CD4-positive, alpha-beta T cell (primary cell): ENCODE data around the gene WNK3. TPM values are rescaled to one million over a fixed set of nuclear protein-coding genes. Genes with fewer than 3 reads are reported as not detected.

ENCODE experiments used
- ATAC-seq: fragments of 200-7000 bp; cut with Tn5 transposase; one replicate; pipeline ENCODE4 v1.10.0; 2022; ENCODE audit warnings: mild to moderate bottlenecking; ENCODE audit not compliant: poor library complexity
- CTCF ChIA-PET: fragments of 350-600 bp; sonication (Branson Sonifier 250); formaldehyde crosslinking; loops from one replicate; lab custom pipeline; 2021; ENCODE audit warnings: antibody characterized with exemption, inconsistent platforms; lab: Charles Lee
- POLR2A ChIA-PET: fragments of 350-600 bp; sonication (Branson Sonifier 250); formaldehyde crosslinking; loops from one replicate; lab custom pipeline; 2021; ENCODE audit warnings: antibody characterized with exemption, inconsistent platforms; lab: Charles Lee
- DNase-seq, 14 experiments: peaks; one replicate each; pipeline ENCODE4 v3.0.0-alpha.2; 2013 to 2020; ENCODE audit warnings: mixed read lengths in 2 of 14
- H3K27ac ChIP-seq, 2 donors: one replicate each; pipeline versions ENCODE4 v1.5.1 to v1.7.0; 2013; ENCODE audit warnings: low read length in 2 of 2, low read depth in 1 of 2, mild to moderate bottlenecking in 1 of 2
- H3K27me3 ChIP-seq, 2 experiments: 1 replicate in 1 of 2; 2 replicates in 1 of 2; pipeline versions ENCODE4 v1.6.1 to v1.7.0; 2013; ENCODE audit warnings: low read length in 2 of 2, control low read depth in 1 of 2, mild to moderate bottlenecking in 1 of 2, moderate library complexity in 1 of 2; ENCODE audit not compliant: insufficient read depth in 2 of 2, control insufficient read depth in 1 of 2
- H3K36me3 ChIP-seq: one replicate; pipeline ENCODE4 v1.6.1; 2013; ENCODE audit warnings: low read length, control low read depth; ENCODE audit not compliant: insufficient read depth
- H3K4me1 ChIP-seq: one replicate; pipeline ENCODE4 v1.6.1; 2013; ENCODE audit warnings: low read length, control low read depth; ENCODE audit not compliant: insufficient read depth
- H3K4me3 ChIP-seq: one replicate; pipeline ENCODE4 v1.5.1; 2013; ENCODE audit warnings: mild to moderate bottlenecking, low read length, moderate library complexity
- H3K9me3 ChIP-seq, 2 experiments: 1 replicate in 1 of 2; 2 replicates in 1 of 2; pipeline versions ENCODE4 v1.6.1 to v1.7.0; 2013; ENCODE audit warnings: low read length in 2 of 2, mild to moderate bottlenecking in 2 of 2, control low read depth in 1 of 2, moderate library complexity in 1 of 2; ENCODE audit not compliant: control insufficient read depth in 1 of 2, insufficient read depth in 1 of 2
- H3K27ac Mint-ChIP-seq: one replicate; pipeline ENCODE4 v1.8.0; 2020; ENCODE audit warnings: mixed read lengths
- H3K27me3 Mint-ChIP-seq: one replicate; pipeline ENCODE4 v1.8.0; 2021; ENCODE audit warnings: mixed read lengths
- H3K36me3 Mint-ChIP-seq: one replicate; pipeline ENCODE4 v1.8.0; 2021; ENCODE audit warnings: low read depth, mixed read lengths
- H3K4me1 Mint-ChIP-seq: one replicate; pipeline ENCODE4 v1.8.0; 2021; ENCODE audit warnings: low read depth, mixed read lengths
- H3K4me3 Mint-ChIP-seq: one replicate; pipeline ENCODE4 v1.8.0; 2020; ENCODE audit warnings: mild to moderate bottlenecking, mixed read lengths
- H3K9me3 Mint-ChIP-seq: one replicate; pipeline ENCODE4 v1.8.0; 2020; ENCODE audit warnings: mixed read lengths
- intact Hi-C, 2 experiments: fragments of 100-400 bp; cut with DNase I in 1 of 2; cut with micrococcal nuclease in 1 of 2; formaldehyde crosslinking; loops; one replicate each; pipeline versions ENCODE4 v1.15.1 to v1.9.0; 2023 to 2025; cut with DNase I, micrococcal nuclease
- polyA plus RNA-seq, 2 donors: library from polyadenylated mRNA; unstranded; fragments of 120-200 nt; gene quantifications; one replicate each; pipeline ENCODE4 v1.2.1, GENCODE V29; 2013
- total RNA-seq, 174 experiments: library from RNA in 2 of 174; stranded (reverse) in 2 of 174; gene quantifications; one replicate each; pipeline ENCODE4 v1.2.3 and lab custom pipeline; 2021 to 2026
- TF ChIP-seq, protein P1 (sequence below): fragments of 200-600 bp; IDR thresholded peaks from one replicate; pipeline ENCODE4 v1.8.0; 2022; ENCODE audit warnings: antibody characterized with exemption, mild to moderate bottlenecking

The WNK3 gene
- total RNA-seq (under 1 TPM; 0.16 to 0.25 TPM), total RNA-seq (lab: John Stamatoyannopoulos, UW) (0.06 to 3.9 (median 1.1) reads per million in 172 experiments)
- 0.10 TPM for polyA plus RNA-seq (2013, experiment 1 of 2)
- 0.16 TPM for polyA plus RNA-seq (2013, experiment 2 of 2)

- Histone ChIP-seq H3K36me3 (no peaks in the 10 kb centered on the region), H3K4me1 (peaks cover 20% of the 10 kb centered on the region), H3K9me3 (peaks cover 0 to 6% of the 10 kb centered on the region in 2 experiments), H3K27me3 (peaks cover 4 to 13% of the 10 kb centered on the region in 2 experiments), H3K4me3 (peak within 1 kb of the TSS; percentile 50), H3K27ac (no peak within 1 kb of the TSS)
- no peaks in the 10 kb centered on the region for H3K9me3 Mint-ChIP-seq
- ATAC-seq (peak; percentile 62), DNase-seq (peak; percentile 2 to 64 (median 28))
- intact Hi-C loops = loop anchor here in 1 of 2 experiments (5.0 kb wide), 2 partner anchors 80 to 175 kb away; partner anchors contain the start of gene FAM120C
- H3K4me1 Mint-ChIP-seq = peaks cover 21% of the 10 kb centered on the region
- ChIA-PET POLR2A (interaction anchor here (1.1 kb wide), 1 partner anchor 82 kb away, joined by 3 read pairs; the partner anchor contains the start of gene TSR2), CTCF (no interaction called here)
- TF ChIP-seq, protein P1, sequence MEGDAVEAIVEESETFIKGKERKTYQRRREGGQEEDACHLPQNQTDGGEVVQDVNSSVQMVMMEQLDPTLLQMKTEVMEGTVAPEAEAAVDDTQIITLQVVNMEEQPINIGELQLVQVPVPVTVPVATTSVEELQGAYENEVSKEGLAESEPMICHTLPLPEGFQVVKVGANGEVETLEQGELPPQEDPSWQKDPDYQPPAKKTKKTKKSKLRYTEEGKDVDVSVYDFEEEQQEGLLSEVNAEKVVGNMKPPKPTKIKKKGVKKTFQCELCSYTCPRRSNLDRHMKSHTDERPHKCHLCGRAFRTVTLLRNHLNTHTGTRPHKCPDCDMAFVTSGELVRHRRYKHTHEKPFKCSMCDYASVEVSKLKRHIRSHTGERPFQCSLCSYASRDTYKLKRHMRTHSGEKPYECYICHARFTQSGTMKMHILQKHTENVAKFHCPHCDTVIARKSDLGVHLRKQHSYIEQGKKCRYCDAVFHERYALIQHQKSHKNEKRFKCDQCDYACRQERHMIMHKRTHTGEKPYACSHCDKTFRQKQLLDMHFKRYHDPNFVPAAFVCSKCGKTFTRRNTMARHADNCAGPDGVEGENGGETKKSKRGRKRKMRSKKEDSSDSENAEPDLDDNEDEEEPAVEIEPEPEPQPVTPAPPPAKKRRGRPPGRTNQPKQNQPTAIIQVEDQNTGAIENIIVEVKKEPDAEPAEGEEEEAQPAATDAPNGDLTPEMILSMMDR = no peak
- H3K4me3 Mint-ChIP-seq = peak within 1 kb of the TSS; percentile 88
- H3K36me3 Mint-ChIP-seq = no peaks in the 10 kb centered on the region
- peaks cover 40% of the 10 kb centered on the region for H3K27me3 Mint-ChIP-seq
- H3K27ac Mint-ChIP-seq = peak within 1 kb of the TSS; percentile 10
These were observed at the start of gene WNK3 for GRCh38 chrX:54357414-54358377. TSS of gene WNK3 (minus strand) at chrX:54358046.

DNA sequence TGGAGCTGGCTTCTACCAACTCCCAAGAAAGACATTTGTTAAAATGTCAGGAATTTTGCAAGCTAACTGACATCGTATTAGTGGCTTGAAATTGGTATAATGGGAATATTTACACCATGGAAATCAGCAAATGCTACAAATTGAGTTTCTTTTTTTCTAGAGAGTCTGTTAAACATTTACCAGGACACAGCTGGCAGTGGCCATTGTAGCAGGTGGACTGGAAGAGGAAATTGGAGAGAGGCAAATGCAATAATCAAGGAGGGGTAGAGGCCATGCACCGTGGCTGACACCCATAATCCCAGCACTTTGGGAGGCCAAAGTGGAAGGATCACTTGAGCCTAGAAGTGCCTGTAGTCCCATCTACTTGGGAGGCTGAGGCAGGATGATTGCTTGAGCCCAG is 49.4 kb upstream of the WNK3 start:
- Mint-ChIP-seq H3K4me3 (no peak overlapping the region), H3K9me3 (no peaks in the 10 kb centered on the region), H3K27me3 (peaks cover 7% of the 10 kb centered on the region), H3K36me3 (no peaks in the 10 kb centered on the region), H3K4me1 (peaks cover 7% of the 10 kb centered on the region), H3K27ac (no peak overlapping the region)
- H3K4me3 ChIP-seq = no peak overlapping the region
- no peaks in the 10 kb centered on the region for H3K4me1 ChIP-seq
- no peaks in the 10 kb centered on the region for H3K27me3 ChIP-seq
- no peak overlapping the region for H3K27ac ChIP-seq
- ChIA-PET POLR2A (no interaction called here), CTCF (no interaction called here)
- H3K9me3 ChIP-seq = no peaks in the 10 kb centered on the region
- ATAC-seq (no peak), DNase-seq (no peak)
- no peaks in the 10 kb centered on the region for H3K36me3 ChIP-seq
- TF ChIP-seq, protein P1 = no peak
- intact Hi-C loops = no loop called here

DNA sequence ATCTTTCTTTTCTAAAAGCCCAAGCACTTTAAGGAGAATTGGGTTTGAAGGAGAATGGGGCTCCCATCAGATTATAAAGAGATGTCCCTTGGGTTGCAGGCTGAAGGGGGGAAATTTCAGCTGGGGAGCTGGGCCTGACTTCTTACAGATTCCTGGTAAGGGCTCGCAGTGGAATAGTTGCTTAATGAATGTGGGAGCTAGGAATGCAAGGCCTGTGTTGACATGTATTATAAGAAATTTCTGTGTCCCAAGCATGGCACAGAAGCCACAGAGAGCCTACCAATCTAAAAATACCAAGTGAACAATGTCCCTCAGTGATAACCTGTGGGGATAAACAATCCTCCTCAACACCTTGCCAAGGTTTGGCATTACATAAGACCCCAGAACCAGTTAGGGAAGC is 39.3 kb upstream of the WNK3 start:
- H3K36me3 Mint-ChIP-seq = no peaks in the 10 kb centered on the region
- CTCF ChIA-PET = no interaction called here

More for the DNA sequence above, 39.3 kb upstream of the WNK3 start:
- H3K27ac Mint-ChIP-seq = no peak overlapping the region
- H3K4me1 ChIP-seq = no peaks in the 10 kb centered on the region
- ATAC-seq = no peak
- H3K4me1 Mint-ChIP-seq = no peaks in the 10 kb centered on the region
- TF ChIP-seq, protein P1 = no peak
- H3K4me3 Mint-ChIP-seq = no peak overlapping the region
- POLR2A ChIA-PET = no interaction called here
- H3K36me3 ChIP-seq = no peaks in the 10 kb centered on the region
- intact Hi-C loops = no loop called here
- H3K4me3 ChIP-seq = no peak overlapping the region
- H3K27me3 ChIP-seq = no peaks in the 10 kb centered on the region
- no peak for DNase-seq
- H3K27me3 Mint-ChIP-seq = peaks cover 1% of the 10 kb centered on the region
- H3K9me3 ChIP-seq = no peaks in the 10 kb centered on the region
- H3K9me3 Mint-ChIP-seq = no peaks in the 10 kb centered on the region
- H3K27ac ChIP-seq = no peak overlapping the region
